Astrocyte (in vitro differentiated cells and primary cell): ENCODE data around the gene CYP2R1. TPM values are rescaled to one million over a fixed set of nuclear protein-coding genes. Genes with fewer than 3 reads are reported as not detected.

Experiments
- DNase-seq: peaks from one replicate; pipeline ENCODE4 v3.0.0-alpha.2; 2010; ENCODE audit warnings: low read depth
- FAIRE-seq: peaks from 2 replicates; lab custom pipeline; 2011; peaks lifted over from hg19 to GRCh38; lab: Jason Lieb, UNC
- H2AFZ ChIP-seq: 2 replicates; pipeline ENCODE4 v1.6.0; 2012; ENCODE audit warnings: low read depth, low read length, inconsistent platforms
- H3K27ac ChIP-seq: 2 replicates; pipeline ENCODE4 v1.5.1; 2011; ENCODE audit warnings: low read depth, low read length, inconsistent platforms
- H3K27me3 ChIP-seq: 2 replicates; pipeline ENCODE4 v1.6.0; 2011; ENCODE audit warnings: low read length, inconsistent platforms; ENCODE audit not compliant: insufficient read depth
- H3K36me3 ChIP-seq: 2 replicates; pipeline ENCODE4 v1.5.1; 2011; ENCODE audit warnings: low read length, inconsistent platforms; ENCODE audit not compliant: insufficient read depth
- H3K4me1 ChIP-seq: 2 replicates; pipeline ENCODE4 v1.5.1; 2011; ENCODE audit warnings: low read length, inconsistent platforms; ENCODE audit not compliant: insufficient read depth
- H3K4me2 ChIP-seq: 2 replicates; pipeline ENCODE4 v1.6.0; 2012; ENCODE audit warnings: low read length, inconsistent platforms
- H3K4me3 ChIP-seq: 2 replicates; pipeline ENCODE4 v1.5.1; 2011; ENCODE audit warnings: low read depth, mild to moderate bottlenecking, low read length, inconsistent platforms; ENCODE audit not compliant: insufficient read depth
- H3K79me2 ChIP-seq: 2 replicates; pipeline ENCODE4 v1.6.0; 2012; ENCODE audit warnings: mild to moderate bottlenecking, low read length, inconsistent platforms; ENCODE audit not compliant: insufficient read depth
- H3K9ac ChIP-seq: 2 replicates; pipeline ENCODE4 v1.6.0; 2012; ENCODE audit warnings: mild to moderate bottlenecking, low read length, inconsistent platforms
- H3K9me3 ChIP-seq: 2 replicates; pipeline ENCODE4 v1.5.1; 2012; ENCODE audit warnings: low read depth, mild to moderate bottlenecking, low read length, inconsistent platforms; ENCODE audit not compliant: insufficient read depth
- H4K20me1 ChIP-seq: 2 replicates; pipeline ENCODE4 v1.6.0; 2012; ENCODE audit warnings: low read length, inconsistent platforms; ENCODE audit not compliant: insufficient read depth
- H3K27ac Mint-ChIP-seq: one replicate; pipeline ENCODE4 v1.8.0; 2021; ENCODE audit warnings: mild to moderate bottlenecking, mixed read lengths; ENCODE audit not compliant: unreplicated experiment
- H3K27me3 Mint-ChIP-seq: one replicate; pipeline ENCODE4 v1.8.0; 2021; ENCODE audit warnings: low read depth, mixed read lengths; ENCODE audit not compliant: unreplicated experiment
- H3K36me3 Mint-ChIP-seq: one replicate; pipeline ENCODE4 v1.8.0; 2021; ENCODE audit warnings: low read depth, mixed read lengths; ENCODE audit not compliant: unreplicated experiment
- H3K4me1 Mint-ChIP-seq: one replicate; pipeline ENCODE4 v1.8.0; 2021; ENCODE audit warnings: low read depth, mixed read lengths; ENCODE audit not compliant: unreplicated experiment
- H3K4me3 Mint-ChIP-seq: one replicate; pipeline ENCODE4 v1.8.0; 2021; ENCODE audit warnings: mild to moderate bottlenecking, moderate library complexity, mixed read lengths; ENCODE audit not compliant: unreplicated experiment
- H3K9me3 Mint-ChIP-seq: one replicate; pipeline ENCODE4 v1.8.0; 2021; ENCODE audit warnings: mild to moderate bottlenecking, mixed read lengths; ENCODE audit not compliant: unreplicated experiment
- CTCF ChIP-seq: IDR thresholded peaks from 2 replicates; pipeline ENCODE4 v1.5.1; 2011; ENCODE audit warnings: low read depth, mild to moderate bottlenecking, inconsistent platforms, low read length, moderate library complexity; ENCODE audit not compliant: insufficient read depth
- EZH2 ChIP-seq: IDR thresholded peaks from 2 replicates; pipeline ENCODE4 v1.6.1; 2012; ENCODE audit warnings: mild to moderate bottlenecking, low read length, inconsistent platforms; ENCODE audit not compliant: insufficient read depth
- total RNA-seq: library from RNA; stranded (reverse); gene quantifications from 2 replicates; pipeline ENCODE4 v1.2.1, GENCODE V29; 2021

Gene CYP2R1
- total RNA-seq, 1 donor from 2014 or later = 9.9 TPM

GRCh38 chr11:14891143-14892035, 642 bp downstream of the CYP2R1 start:
- Histone ChIP-seq H3K27ac (peak overlapping the region; percentile 95), H3K9ac (peak overlapping the region; percentile 84), H3K9me3 (no peaks in the 10 kb centered on the region), H3K36me3 (no peaks in the 10 kb centered on the region), H3K79me2 (no peaks in the 10 kb centered on the region), H3K4me2 (peak overlapping the region; percentile 97), H3K4me1 (no peaks in the 10 kb centered on the region), H2AFZ (peak overlapping the region; percentile 93), H4K20me1 (peaks cover 3% of the 10 kb centered on the region), H3K4me3 (peak overlapping the region; percentile 71), H3K27me3 (no peaks in the 10 kb centered on the region)
- FAIRE-seq (no peak), DNase-seq (peak; percentile 81)
- Mint-ChIP-seq H3K4me3 (peak overlapping the region; percentile 98), H3K9me3 (peaks cover 4% of the 10 kb centered on the region), H3K4me1 (peaks cover 4% of the 10 kb centered on the region), H3K27ac (peak overlapping the region; percentile 95), H3K36me3 (peaks cover 4% of the 10 kb centered on the region), H3K27me3 (peaks cover 3% of the 10 kb centered on the region)
- TF ChIP-seq EZH2 (no peak), CTCF (no peak)

DNA sequence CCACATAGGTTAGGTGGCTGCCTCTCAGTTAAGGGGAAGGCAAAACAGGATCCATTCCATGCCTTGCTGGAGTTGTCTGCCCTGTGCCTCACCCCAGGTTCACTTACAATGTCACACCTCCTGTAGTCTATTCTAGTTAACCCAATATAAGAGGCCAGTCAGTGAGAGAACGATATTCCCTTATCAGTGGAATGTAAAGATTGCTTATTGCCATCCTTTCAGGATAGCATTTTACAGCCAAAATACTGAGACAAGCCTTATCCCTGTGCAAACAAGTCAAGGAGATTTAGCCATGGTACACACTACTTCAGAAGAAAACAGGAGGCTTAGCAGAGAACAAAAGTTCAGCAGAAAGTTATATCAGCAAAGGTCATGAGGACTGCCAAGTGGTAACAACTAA, 5.5 kb downstream of the CYP2R1 start:
- peaks cover 3% of the 10 kb centered on the region for H4K20me1 ChIP-seq
- no peaks in the 10 kb centered on the region for H3K27me3 ChIP-seq
- Mint-ChIP-seq H3K9me3 (peaks cover 6% of the 10 kb centered on the region), H3K4me3 (no peak overlapping the region), H3K27me3 (peaks cover 3% of the 10 kb centered on the region), H3K36me3 (peaks cover 3% of the 10 kb centered on the region), H3K4me1 (peaks cover 2% of the 10 kb centered on the region), H3K27ac (no peak overlapping the region)
- no peak overlapping the region for H3K4me3 ChIP-seq
- no peaks in the 10 kb centered on the region for H3K36me3 ChIP-seq
- H2AFZ ChIP-seq = no peak overlapping the region
- H3K9me3 ChIP-seq = no peaks in the 10 kb centered on the region
- no peak overlapping the region for H3K27ac ChIP-seq
- H3K4me1 ChIP-seq = no peaks in the 10 kb centered on the region
- H3K9ac ChIP-seq = no peak overlapping the region
- no peak overlapping the region for H3K4me2 ChIP-seq
- TF ChIP-seq CTCF (no peak), EZH2 (no peak)
- no peak for FAIRE-seq
- DNase-seq = no peak
- H3K79me2 ChIP-seq = no peaks in the 10 kb centered on the region
